Stomach (tissue), 4 donors: ENCODE data around the gene MUC5B.

Experiments
- EP300 ChIP-seq: sonication (generic); formaldehyde crosslinking; IDR thresholded peaks from one replicate; pipeline ENCODE4 v1.6.1; 2017; ENCODE audit warnings: antibody characterized with exemption
- POLR2A ChIP-seq, 4 donors: fragments of 450-650 bp; IDR thresholded peaks; one replicate each; pipeline ENCODE4 v1.6.1; 2016; ENCODE audit warnings: antibody characterized with exemption in 4 of 4, control low read depth in 2 of 4, mild to moderate bottlenecking in 1 of 4, moderate library complexity in 1 of 4
- POLR2AphosphoS5 ChIP-seq, 3 donors: sonication (generic); formaldehyde crosslinking; IDR thresholded peaks; one replicate each; pipeline ENCODE4 v1.6.1; 2016; ENCODE audit warnings: antibody characterized with exemption in 3 of 3
- TF ChIP-seq, protein P1 (sequence below), 7 experiments: fragments of 450-650 bp in 4 of 7; fragments of 200-600 bp in 3 of 7; sonication (generic) in 3 of 7; IDR thresholded peaks; one replicate each; pipeline ENCODE4 v1.5.1; 2016 to 2019; ENCODE audit warnings: antibody characterized with exemption in 7 of 7, control low read depth in 2 of 7, mild to moderate bottlenecking in 1 of 7

DNA sequence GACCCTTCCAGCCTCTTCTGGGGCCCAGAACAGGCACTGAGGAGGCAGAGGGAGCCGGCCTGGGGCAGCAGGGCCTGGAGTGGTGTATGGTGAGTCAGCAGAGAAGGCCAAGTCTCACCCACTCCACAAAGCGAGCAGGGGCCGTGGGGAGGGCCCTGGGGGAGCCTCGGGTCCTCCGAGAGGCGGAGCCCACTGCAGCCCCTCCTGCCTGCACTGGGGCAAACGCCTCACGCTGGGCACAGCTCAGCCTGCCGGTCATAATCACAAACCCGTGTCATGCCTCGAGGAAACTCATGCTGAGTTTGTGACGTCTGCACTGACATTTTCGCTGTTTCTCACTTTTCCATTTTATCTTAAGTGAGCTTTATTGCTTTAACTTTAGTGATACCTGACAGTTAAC, 48.1 kb downstream of the MUC5B start:
- no peak for TF ChIP-seq POLR2AphosphoS5 (IDR thresholded peaks at IDR 0.05)
- no peak for TF ChIP-seq POLR2A (IDR thresholded peaks at IDR 0.05)
- TF ChIP-seq, protein P1, sequence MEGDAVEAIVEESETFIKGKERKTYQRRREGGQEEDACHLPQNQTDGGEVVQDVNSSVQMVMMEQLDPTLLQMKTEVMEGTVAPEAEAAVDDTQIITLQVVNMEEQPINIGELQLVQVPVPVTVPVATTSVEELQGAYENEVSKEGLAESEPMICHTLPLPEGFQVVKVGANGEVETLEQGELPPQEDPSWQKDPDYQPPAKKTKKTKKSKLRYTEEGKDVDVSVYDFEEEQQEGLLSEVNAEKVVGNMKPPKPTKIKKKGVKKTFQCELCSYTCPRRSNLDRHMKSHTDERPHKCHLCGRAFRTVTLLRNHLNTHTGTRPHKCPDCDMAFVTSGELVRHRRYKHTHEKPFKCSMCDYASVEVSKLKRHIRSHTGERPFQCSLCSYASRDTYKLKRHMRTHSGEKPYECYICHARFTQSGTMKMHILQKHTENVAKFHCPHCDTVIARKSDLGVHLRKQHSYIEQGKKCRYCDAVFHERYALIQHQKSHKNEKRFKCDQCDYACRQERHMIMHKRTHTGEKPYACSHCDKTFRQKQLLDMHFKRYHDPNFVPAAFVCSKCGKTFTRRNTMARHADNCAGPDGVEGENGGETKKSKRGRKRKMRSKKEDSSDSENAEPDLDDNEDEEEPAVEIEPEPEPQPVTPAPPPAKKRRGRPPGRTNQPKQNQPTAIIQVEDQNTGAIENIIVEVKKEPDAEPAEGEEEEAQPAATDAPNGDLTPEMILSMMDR (IDR thresholded peaks at IDR 0.05), result no peak
- TF ChIP-seq EP300, result no peak
